NCI-H460 (cell line): ENCODE results near the gene FCN1. TPM values are rescaled to one million over a fixed set of nuclear protein-coding genes. Genes with fewer than 3 reads are reported as not detected.

Experiments
- DNase-seq: peaks from one replicate; pipeline ENCODE4 v3.0.0-alpha.2; 2016; ENCODE audit warnings: low read depth; ENCODE audit errors: extremely low read depth
- total RNA-seq: library from RNA; depleted of rRNA; stranded (reverse); fragments of >200 nt; shearing (Covaris generic); gene quantifications from 2 replicates; pipeline ENCODE4 v1.2.3, GENCODE V29; 2014

Gene FCN1
- total RNA-seq, 1 experiment from 2014 or later: not detected

GRCh38 chr9:134895097-134895496 is 22.6 kb downstream of the FCN1 start:
- no peak for DNase-seq

- DNase-seq: no peak
Measured at GRCh38 chr9:134894136-134894860, 23.4 kb downstream of the FCN1 start.

- DNase-seq: no peak
Measured at GRCh38 chr9:134892820-134893420, 24.8 kb downstream of the FCN1 start.

- DNase-seq: no peak
Measured at GRCh38 chr9:134892221-134892620, 25.5 kb downstream of the FCN1 start.

- no peak for DNase-seq
Measured at GRCh38 chr9:134891713-134892112, 26.0 kb downstream of the FCN1 start.

GRCh38 chr9:134891053-134891452 is 26.7 kb downstream of the FCN1 start:
- DNase-seq: no peak

GRCh38 chr9:134890155-134890495 is 27.6 kb downstream of the FCN1 start:
- DNase-seq: no peak

- DNase-seq: no peak
Measured at GRCh38 chr9:134889386-134890154, 28.1 kb downstream of the FCN1 start.

- DNase-seq: no peak
Measured at GRCh38 chr9:134888603-134889190, 29.0 kb downstream of the FCN1 start.

- no peak for DNase-seq
Measured at GRCh38 chr9:134887686-134888602, 29.8 kb downstream of the FCN1 start.

GRCh38 chr9:134887219-134887618 is 30.5 kb downstream of the FCN1 start:
- no peak for DNase-seq

GRCh38 chr9:134886413-134886913 is 31.2 kb downstream of the FCN1 start:
- DNase-seq: no peak

GRCh38 chr9:134885679-134886412 is 31.9 kb downstream of the FCN1 start:
- no peak for DNase-seq

- no peak for DNase-seq
Measured at GRCh38 chr9:134885001-134885678, 32.6 kb downstream of the FCN1 start.

- DNase-seq: no peak
Measured at GRCh38 chr9:134884492-134884891, 33.2 kb downstream of the FCN1 start.

- no peak for DNase-seq
Measured at GRCh38 chr9:134883040-134883782, 34.5 kb downstream of the FCN1 start.

- DNase-seq: no peak
Measured at GRCh38 chr9:134882204-134882785, 35.4 kb downstream of the FCN1 start.

- no peak for DNase-seq
Measured at GRCh38 chr9:134881313-134881670, 36.4 kb downstream of the FCN1 start.
